Stimulated activated CD4-positive, alpha-beta T cell treated with anti-CD3 and anti-CD28 coated beads, Interleukin-2, amount 100 ng/mL, for 24 hours (primary cell): Measurements from ENCODE around the gene XPO5.
A peak's percentile ranks its signal among the peaks of the same experiment; 100 is the strongest.
"Not testable (repeated sequence)": the region's sequence is repeated elsewhere in the genome, so short reads cannot be mapped to it uniquely, and the experiment has no call there.

Experiments used
- DNase-seq, 2 donors: peaks; one replicate each; pipeline ENCODE4 v3.0.0-alpha.2; 2020

The XPO5 gene

GRCh38 chr6:43516367-43516696 lies 59.5 kb downstream of the XPO5 start:
- no peak for DNase-seq

GRCh38 chr6:43515808-43516207 lies 60.0 kb downstream of the XPO5 start:
- DNase-seq = no peak

DNA sequence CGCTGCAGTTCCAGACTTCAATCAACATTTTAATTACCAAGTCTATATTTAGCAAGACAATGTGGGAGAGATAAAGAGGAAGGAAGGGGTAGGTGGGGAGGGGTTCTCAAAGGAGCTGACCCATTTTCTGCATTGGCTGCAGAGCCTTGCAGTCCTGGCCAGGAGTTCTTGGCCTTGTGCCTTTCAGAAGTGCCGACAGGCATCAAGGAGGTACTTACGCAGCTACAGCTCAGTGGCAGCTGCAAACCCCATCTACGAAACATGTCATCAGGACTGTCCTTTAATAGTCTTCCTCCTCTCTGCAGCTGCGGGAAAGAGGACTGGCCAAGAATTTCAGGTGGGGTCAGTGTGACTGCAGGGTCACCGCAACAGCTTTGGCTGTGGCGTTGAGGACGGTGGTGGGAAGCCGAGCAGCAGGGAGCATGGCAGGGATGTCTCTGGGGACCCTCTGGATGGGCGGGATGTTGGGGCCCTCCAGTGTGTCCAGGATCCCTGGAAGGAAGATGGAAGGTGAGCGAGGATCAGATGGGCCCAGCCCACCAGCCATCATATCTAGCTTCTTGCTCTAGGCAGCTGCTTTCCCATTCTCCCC lies 63.9 kb downstream of the XPO5 start:
- DNase-seq = no peak

DNA sequence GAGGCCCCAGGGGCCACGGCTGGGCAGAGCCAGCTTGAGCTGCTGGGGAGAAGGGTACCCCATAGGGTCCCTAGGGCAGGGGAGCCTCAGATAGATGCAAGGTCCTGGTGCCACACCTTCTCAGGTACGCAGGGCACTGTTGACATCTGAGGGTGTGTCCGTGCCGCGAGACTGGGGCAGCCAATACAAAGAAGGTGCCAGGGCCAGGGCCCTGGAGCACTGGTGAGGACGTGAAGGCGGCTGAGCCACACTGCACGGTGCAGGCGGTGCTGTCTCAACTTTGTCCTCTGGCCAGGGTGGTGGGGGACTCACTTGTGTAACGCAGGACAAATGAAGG lies 65.0 kb downstream of the XPO5 start:
- no peak for DNase-seq

- peak; percentile 81 to 85 for DNase-seq
Measured at GRCh38 chr6:43509984-43510826, 65.6 kb downstream of the XPO5 start, which contains the start of gene LRRC73. Gene LRRC73, minus strand, starts transcription at chr6:43510346. Its CDS starts 561 bp downstream, at chr6:43509785.

- DNase-seq = no peak
Measured at GRCh38 chr6:43509142-43509983, 66.5 kb downstream of the XPO5 start.

- no peak for DNase-seq
Measured at GRCh38 chr6:43508481-43509141, 67.2 kb downstream of the XPO5 start.

- peak; percentile 81 to 84 for DNase-seq
Measured at GRCh38 chr6:43506667-43507471, 69.0 kb downstream of the XPO5 start.

DNA sequence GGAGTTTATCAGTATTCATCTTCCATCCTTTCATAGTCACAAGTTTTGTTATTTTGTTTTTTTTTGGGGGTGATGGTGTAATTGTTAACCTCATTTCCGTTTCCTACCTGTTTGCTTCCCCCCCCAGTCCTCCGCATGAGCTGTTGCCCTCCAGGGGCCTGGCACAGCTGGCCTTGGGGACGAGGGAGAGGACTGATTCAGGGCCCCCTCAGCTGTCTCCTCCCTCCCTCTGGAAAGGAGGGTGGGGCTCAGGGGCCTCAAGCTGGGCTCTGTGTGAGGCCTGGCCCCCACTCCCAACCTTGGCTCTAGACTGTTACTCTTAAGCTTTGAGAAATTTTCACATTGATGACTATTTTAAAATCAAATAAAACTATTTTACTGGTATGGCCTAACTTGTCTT lies 69.7 kb downstream of the XPO5 start:
- no peak for DNase-seq

GRCh38 chr6:43505718-43506117 lies 70.1 kb downstream of the XPO5 start:
- no peak for DNase-seq

DNA sequence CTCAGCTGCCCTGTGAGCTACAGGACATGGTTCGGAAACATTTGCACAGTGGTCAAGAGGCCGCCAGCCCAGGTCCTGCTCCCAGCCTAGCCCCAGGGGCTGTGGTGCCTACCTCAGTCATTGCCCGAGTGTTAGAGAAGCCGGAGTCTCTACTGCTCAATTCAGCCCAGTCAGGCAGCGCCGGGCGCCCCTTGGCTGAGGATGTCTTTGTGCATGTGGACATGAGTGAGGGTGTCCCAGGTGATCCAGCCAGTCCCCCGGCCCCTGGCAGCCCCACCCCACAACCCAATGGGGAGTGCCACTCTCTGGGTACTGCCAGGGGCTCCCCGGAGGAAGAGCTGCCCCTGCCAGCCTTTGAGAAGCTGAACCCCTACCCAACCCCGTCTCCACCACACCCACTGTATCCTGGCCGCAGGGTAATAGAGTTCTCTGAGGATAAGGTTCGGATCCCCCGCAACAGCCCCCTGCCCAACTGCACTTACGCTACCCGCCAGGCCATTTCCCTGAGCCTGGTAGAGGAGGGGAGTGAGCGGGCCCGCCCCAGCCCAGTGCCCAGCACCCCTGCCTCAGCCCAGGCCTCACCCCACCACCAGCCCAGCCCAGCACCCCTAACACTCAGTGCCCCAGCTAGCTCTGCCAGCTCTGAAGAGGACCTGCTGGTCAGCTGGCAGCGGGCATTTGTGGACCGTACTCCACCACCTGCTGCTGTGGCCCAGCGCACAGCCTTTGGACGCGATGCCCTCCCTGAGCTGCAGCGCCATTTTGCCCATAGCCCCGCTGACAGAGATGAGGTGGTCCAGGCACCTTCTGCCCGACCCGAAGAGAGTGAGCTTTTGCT lies 70.9 kb downstream of the XPO5 start:
- no peak for DNase-seq

DNA sequence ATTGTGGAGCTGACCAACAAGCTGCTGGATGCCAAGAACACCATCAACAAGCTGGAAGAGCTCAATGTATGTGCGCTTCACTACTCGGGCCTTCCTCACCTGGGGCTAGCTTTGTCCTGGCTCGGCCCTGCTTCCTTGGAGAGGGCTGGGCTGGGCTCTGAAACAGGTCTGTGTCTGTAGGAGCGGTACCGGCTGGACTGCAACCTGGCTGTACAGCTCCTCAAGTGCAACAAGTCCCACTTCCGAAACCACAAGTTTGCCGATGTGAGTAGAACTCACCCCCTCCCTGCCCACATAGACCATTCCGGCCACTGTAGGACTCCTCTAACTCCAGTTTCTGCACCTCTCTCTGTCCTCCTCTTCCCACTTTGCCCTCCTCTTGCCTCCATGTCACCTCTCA lies 72.4 kb downstream of the XPO5 start:
- no peak for DNase-seq

GRCh38 chr6:43502666-43503065 lies 73.2 kb downstream of the XPO5 start:
- DNase-seq = no peak

- DNase-seq = no peak
Measured at GRCh38 chr6:43500921-43501320, 74.9 kb downstream of the XPO5 start.

- DNase-seq = no peak
Measured at GRCh38 chr6:43499028-43499815, 76.6 kb downstream of the XPO5 start.

- DNase-seq = not testable (repeated sequence)
Measured at GRCh38 chr6:43498291-43498690, 77.5 kb downstream of the XPO5 start.

DNA sequence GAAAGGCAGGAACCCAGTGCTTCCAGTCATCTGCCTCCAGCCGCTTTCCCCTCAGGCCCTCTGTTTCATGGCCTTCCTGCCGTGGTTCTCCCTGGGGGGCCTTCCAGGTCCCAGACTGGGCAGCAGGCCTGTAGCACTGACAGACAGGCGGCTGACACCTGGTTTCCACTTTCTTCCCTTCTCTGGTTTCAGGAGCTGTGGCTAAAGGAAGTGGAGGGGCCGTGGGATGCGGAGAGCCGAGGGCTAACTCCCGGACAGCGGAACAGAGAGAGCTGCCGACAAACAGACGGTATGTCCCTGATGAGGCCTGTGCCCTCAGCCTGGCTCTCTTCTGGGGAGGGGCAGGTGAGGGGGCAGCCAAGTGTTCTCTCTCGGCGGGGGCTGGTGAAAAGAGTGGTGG lies 78.1 kb downstream of the XPO5 start:
- no peak for DNase-seq

- DNase-seq = no peak
Measured at GRCh38 chr6:43497129-43497396, 78.8 kb downstream of the XPO5 start.

GRCh38 chr6:43496370-43497128 lies 79.3 kb downstream of the XPO5 start:
- DNase-seq = no peak

- DNase-seq = no peak
Measured at GRCh38 chr6:43495409-43495941, 80.4 kb downstream of the XPO5 start.
